HPDE6-E6E7 (cell line): ENCODE data around the gene SKIDA1.

ENCODE experiments used
- DNase-seq: peaks from one replicate; pipeline ENCODE4 v3.0.0; 2011; ENCODE audit warnings: missing footprints; ENCODE audit errors: extremely low spot score

The SKIDA1 gene

GRCh38 chr10:21517134-21518031, 8.1 kb downstream of the SKIDA1 start:
- DNase-seq, result no peak

DNA sequence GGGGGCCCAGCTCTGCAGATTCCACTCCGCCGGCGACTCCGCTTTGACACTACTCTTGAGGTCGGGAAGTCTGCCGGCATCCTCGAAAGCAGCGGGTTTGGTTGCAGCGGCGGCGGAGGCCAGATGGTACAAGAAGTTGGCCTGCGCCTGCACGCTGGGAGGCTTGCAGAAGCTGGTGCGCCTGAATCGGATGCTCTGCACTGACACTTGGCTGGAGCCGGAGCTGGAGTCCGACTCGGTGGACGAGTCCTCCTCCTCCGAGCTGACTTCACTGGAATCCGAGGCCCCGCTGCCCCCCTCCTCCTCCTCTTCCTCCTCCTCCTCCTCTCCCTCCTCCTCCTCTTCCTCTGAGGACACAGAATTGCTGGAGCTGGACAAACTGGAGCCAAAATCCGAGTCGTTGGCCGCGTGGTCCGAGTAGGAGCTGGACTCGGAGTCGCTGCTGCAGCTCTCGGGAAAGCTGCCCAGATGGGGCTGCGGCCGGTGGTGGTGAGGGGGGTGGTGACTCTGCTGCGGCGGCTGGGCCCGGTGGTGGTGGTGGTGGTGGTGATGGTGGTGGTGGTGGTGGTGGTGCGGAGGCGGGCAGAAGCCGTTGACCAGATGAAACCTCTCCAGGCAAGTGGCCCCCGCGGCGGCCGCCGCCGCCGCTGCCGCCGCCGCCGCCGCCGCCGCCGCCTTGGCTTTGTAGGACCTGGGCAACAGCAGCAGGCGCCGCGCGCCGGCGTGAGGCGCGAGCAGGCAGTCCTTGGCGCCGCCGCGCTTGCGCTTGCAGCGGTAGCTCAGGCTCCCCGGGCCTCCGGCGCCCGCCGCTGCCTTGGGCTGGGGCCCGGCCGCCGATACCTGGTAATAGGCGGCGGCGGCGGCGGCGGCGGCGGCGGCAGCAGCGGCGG, 9.0 kb downstream of the SKIDA1 start:
- DNase-seq, result no peak

- DNase-seq, result no peak
Measured at GRCh38 chr10:21515361-21516241, 9.9 kb downstream of the SKIDA1 start.

GRCh38 chr10:21514818-21515351, 10.6 kb downstream of the SKIDA1 start:
- no peak for DNase-seq

- no peak for DNase-seq
Measured at GRCh38 chr10:21514129-21514817, 11.2 kb downstream of the SKIDA1 start.

DNA sequence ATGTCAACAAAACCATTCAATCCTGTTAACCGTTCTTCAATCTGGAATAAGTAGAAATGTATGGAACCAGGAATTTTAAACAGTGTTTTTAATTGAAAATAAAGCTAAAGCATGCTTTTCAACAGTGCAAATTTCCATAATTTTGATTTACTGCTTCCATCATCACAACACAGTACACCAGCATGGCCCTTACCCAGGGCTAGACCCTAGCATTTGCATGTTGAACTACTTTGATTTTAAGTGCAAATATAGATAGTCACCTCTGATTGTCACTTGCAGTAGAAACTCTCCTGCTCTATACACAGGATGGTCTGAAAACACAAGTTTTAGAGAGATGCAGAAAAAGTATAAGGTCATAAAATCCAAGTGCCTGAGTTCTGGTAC, 12.1 kb downstream of the SKIDA1 start:
- no peak for DNase-seq

GRCh38 chr10:21512573-21513404, 12.7 kb downstream of the SKIDA1 start:
- no peak for DNase-seq

DNA sequence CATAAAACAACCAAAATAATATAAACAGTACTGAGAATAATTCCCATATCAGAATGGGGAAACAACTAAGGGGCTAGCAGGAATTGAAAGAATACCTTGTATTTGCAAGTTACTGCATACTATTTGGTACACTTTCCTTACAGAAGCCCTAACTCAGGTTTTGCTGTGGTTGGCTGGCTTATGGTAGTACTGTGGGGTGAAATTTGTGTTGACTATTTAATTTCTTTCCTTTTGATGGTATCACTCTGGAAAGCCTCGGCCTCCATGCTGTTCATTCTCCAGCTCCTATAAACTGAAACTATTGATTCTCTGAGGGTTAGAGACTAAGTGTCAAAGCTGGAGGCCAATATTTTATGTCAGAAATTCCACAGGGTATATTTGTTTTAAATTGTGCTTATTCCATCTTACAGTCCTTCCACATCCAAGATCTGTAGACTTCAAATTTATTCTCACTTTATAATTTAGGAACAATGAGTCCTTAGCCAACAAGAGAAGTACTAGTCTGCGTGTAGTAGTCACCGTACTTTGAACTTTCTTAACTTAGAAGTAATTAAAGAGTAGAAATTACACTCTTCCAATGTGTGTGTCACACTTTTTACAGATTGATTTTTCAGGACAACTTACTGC, 13.4 kb downstream of the SKIDA1 start:
- no peak for DNase-seq

DNA sequence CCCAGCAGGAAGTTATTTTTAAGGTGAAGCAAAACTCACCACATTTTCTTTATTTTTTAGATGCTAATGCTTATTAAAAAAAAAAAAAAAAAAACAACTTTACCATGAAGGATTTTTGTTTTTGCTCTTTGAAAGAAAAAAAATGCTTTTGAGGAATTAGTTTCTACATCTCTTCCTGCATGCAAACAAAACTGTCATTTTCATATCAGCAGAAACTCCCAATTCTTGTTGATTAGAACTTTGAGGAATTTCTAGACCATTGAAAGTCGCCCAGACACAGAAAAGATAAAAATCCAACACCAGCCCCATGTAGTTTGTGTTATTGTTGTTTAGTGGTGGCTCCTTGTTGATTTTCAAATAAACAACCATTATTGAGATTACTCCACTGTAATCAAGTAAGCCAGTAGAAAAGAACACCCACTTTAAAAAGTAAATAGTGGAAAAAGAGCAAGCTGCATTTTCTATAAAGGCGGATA, 14.3 kb downstream of the SKIDA1 start:
- DNase-seq, result no peak

GRCh38 chr10:21510241-21511094, 15.0 kb downstream of the SKIDA1 start:
- DNase-seq, result no peak

- DNase-seq, result no peak
Measured at GRCh38 chr10:21509341-21510240, 15.9 kb downstream of the SKIDA1 start.

- no peak for DNase-seq
Measured at GRCh38 chr10:21508706-21509331, 16.7 kb downstream of the SKIDA1 start.

DNA sequence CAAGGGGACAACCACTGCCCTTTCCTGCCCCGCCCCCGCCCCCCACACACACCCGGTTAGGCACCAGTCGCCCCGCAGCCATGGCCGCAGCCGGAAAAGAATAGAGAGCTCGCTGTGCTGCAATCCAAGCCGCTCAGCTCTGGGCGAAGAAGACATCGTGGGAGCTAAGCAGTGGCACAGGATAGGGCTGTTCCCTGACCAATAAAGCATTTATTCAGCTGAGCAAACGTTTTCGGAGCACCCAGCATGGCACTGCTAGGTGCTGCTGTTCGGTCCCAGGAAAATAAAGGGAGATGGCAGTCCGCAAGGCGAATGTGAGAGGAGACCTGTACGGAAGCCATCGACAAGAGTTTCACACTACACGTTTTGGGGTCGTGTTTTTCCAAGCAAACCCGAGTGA, 18.3 kb downstream of the SKIDA1 start:
- no peak for DNase-seq

GRCh38 chr10:21506351-21506750, 19.1 kb downstream of the SKIDA1 start:
- DNase-seq, result no peak

- no peak for DNase-seq
Measured at GRCh38 chr10:21505711-21506278, 19.7 kb downstream of the SKIDA1 start.

- DNase-seq, result no peak
Measured at GRCh38 chr10:21503542-21503941, 21.9 kb downstream of the SKIDA1 start.
